ENCODE data around the gene EPOP.
A peak's percentile ranks its signal among the peaks of the same experiment; 100 is the strongest.

EPOP gene

GRCh38 chr17:38702166-38702915, 27.6 kb upstream of the EPOP start:
- in situ Hi-C loops (cut with MboI; ENCODE audit: low sequenced_read_pairs, unreplicated experiment), result no loop called here
- DNase-seq (ENCODE audit: low spot score), result peak; percentile 85
- no peak for TF ChIP-seq CTCF (IDR thresholded peaks at IDR 0.05; ENCODE audit: borderline replicate concordance, control extremely low read depth, extremely low read depth, insufficient read depth, missing control alignments)

- DNase-seq (ENCODE audit: low spot score), result peak; percentile 75
- in situ Hi-C loops (cut with MboI; ENCODE audit: low sequenced_read_pairs, unreplicated experiment), result no loop called here
- TF ChIP-seq CTCF (IDR thresholded peaks at IDR 0.05; ENCODE audit: borderline replicate concordance, control extremely low read depth, extremely low read depth, insufficient read depth, missing control alignments), result no peak
These were observed 26.9 kb upstream of the EPOP start for GRCh38 chr17:38701504-38702165.

- in situ Hi-C loops (cut with MboI; ENCODE audit: low sequenced_read_pairs, unreplicated experiment), result no loop called here
- DNase-seq (ENCODE audit: low spot score), result no peak
- no peak for TF ChIP-seq CTCF (IDR thresholded peaks at IDR 0.05; ENCODE audit: borderline replicate concordance, control extremely low read depth, extremely low read depth, insufficient read depth, missing control alignments)
These were observed 24.0 kb upstream of the EPOP start for GRCh38 chr17:38698760-38699159.

GRCh38 chr17:38697061-38697820, 22.5 kb upstream of the EPOP start:
- no peak for TF ChIP-seq CTCF (IDR thresholded peaks at IDR 0.05; ENCODE audit: borderline replicate concordance, control extremely low read depth, extremely low read depth, insufficient read depth, missing control alignments)
- in situ Hi-C loops (cut with MboI; ENCODE audit: low sequenced_read_pairs, unreplicated experiment), result no loop called here
- DNase-seq (ENCODE audit: low spot score), result no peak

GRCh38 chr17:38693700-38694329, 19.1 kb upstream of the EPOP start:
- in situ Hi-C loops (cut with MboI; ENCODE audit: low sequenced_read_pairs, unreplicated experiment), result no loop called here
- no peak for DNase-seq (ENCODE audit: low spot score)
- TF ChIP-seq CTCF (IDR thresholded peaks at IDR 0.05; ENCODE audit: borderline replicate concordance, control extremely low read depth, extremely low read depth, insufficient read depth, missing control alignments), result no peak

GRCh38 chr17:38691154-38691553, 16.4 kb upstream of the EPOP start:
- DNase-seq (ENCODE audit: low spot score), result no peak
- in situ Hi-C loops (cut with MboI; ENCODE audit: low sequenced_read_pairs, unreplicated experiment), result no loop called here
- no peak for TF ChIP-seq CTCF (IDR thresholded peaks at IDR 0.05; ENCODE audit: borderline replicate concordance, control extremely low read depth, extremely low read depth, insufficient read depth, missing control alignments)
